K562 (cell line): ENCODE data around the gene ZBTB16. TPM values are rescaled to one million over a fixed set of nuclear protein-coding genes. Genes with fewer than 3 reads are reported as not detected.

Source experiments
- ATAC-seq: fragments of 200-7000 bp; cut with Tn5 transposase; 3 replicates; pipeline ENCODE4 v1.9.1; 2020; ENCODE audit warnings: moderate library complexity
- BruUV-seq: library from RNA; stranded (reverse); fragments of 400-500 nt; replicated peaks from 2 replicates; lab custom pipeline; 2021; lab: Mats Ljungman, UMichigan
- CTCF ChIA-PET: fragments of 300-600 bp; formaldehyde crosslinking; extraction: SDS; loops from one replicate; lab custom pipeline; 2021; ENCODE audit warnings: low intra/inter-chr PET ratio; lab: Yijun Ruan, JAX
- POLR2A ChIA-PET: fragments of 300-600, 350-650 bp; sonication (Branson Sonifier 250); formaldehyde crosslinking; extraction: SDS; loops from one replicate; lab custom pipeline; 2021; ENCODE audit warnings: antibody characterized with exemption, inconsistent platforms; lab: Yijun Ruan, JAX
- DNase-seq, 4 experiments: peaks; one replicate each; pipeline versions ENCODE4 v3.0.0 to v3.0.0-alpha.2; 2011 to 2018; ENCODE audit warnings: low spot score in 3 of 4, mixed read lengths in 3 of 4; ENCODE audit errors: extremely low read depth in 1 of 4
- FAIRE-seq: peaks from 2 replicates; lab custom pipeline; 2011; peaks lifted over from hg19 to GRCh38; lab: Jason Lieb, UNC
- H2AFZ ChIP-seq: 2 replicates; pipeline ENCODE4 v1.6.0; 2011; ENCODE audit warnings: low read depth, low read length, control low read depth, inconsistent platforms
- H3K27ac ChIP-seq: fragments of 200-600 bp; 3 replicates; pipeline ENCODE4 v1.8.0; 2011; ENCODE audit warnings: low read depth, mild to moderate bottlenecking, control low read depth, inconsistent platforms, low read length, moderate library complexity, mixed read lengths; ENCODE audit errors: extremely low read depth
- H3K27me3 ChIP-seq, 2 experiments: fragments of 300-600 bp in 1 of 2; 2 replicates in 1 of 2; 3 replicates in 1 of 2; pipeline versions ENCODE4 v1.6.0 to v1.8.0; 2011; ENCODE audit warnings: inconsistent platforms in 2 of 2, low read length in 2 of 2, mild to moderate bottlenecking in 1 of 2, mixed read lengths in 1 of 2, moderate library complexity in 1 of 2; ENCODE audit not compliant: control insufficient read depth in 2 of 2, insufficient read depth in 2 of 2
- H3K36me3 ChIP-seq: fragments of 300-600 bp; 3 replicates; pipeline ENCODE4 v1.8.0; 2011; ENCODE audit warnings: mild to moderate bottlenecking, low read length, inconsistent platforms; ENCODE audit not compliant: control insufficient read depth, insufficient read depth
- H3K4me1 ChIP-seq, 2 experiments: fragments of 200-600 bp in 1 of 2; replicated peaks in 1 of 2; 2 replicates in 1 of 2; 3 replicates in 1 of 2; pipeline versions ENCODE4 v1.5.1 to v1.8.0; 2011; ENCODE audit warnings: inconsistent platforms in 2 of 2, low read length in 2 of 2, mild to moderate bottlenecking in 1 of 2, mixed read lengths in 1 of 2, moderate library complexity in 1 of 2; ENCODE audit not compliant: control insufficient read depth in 2 of 2, insufficient read depth in 2 of 2
- H3K4me2 ChIP-seq: 2 replicates; pipeline ENCODE4 v1.6.1; 2011; ENCODE audit warnings: low read length, control low read depth, inconsistent platforms, mixed read lengths; ENCODE audit not compliant: insufficient read depth
- H3K4me3 ChIP-seq: fragments of 200-600 bp; sonication (generic), shearing (Covaris generic); 2 replicates; pipeline ENCODE4 v1.5.1; 2016; ENCODE audit warnings: control low read depth, inconsistent platforms
- H3K79me2 ChIP-seq: fragments of 200-600 bp; 3 replicates; pipeline ENCODE4 v1.8.0; 2011; ENCODE audit warnings: low read length, inconsistent platforms; ENCODE audit not compliant: control insufficient read depth, insufficient read depth
- H3K9ac ChIP-seq, 2 experiments: 2 replicates each; pipeline versions ENCODE4 v1.6.0 to v1.6.1; 2011; ENCODE audit warnings: low read depth in 2 of 2, low read length in 2 of 2, control low read depth in 1 of 2, inconsistent platforms in 1 of 2, mild to moderate bottlenecking in 1 of 2, mixed read lengths in 1 of 2; ENCODE audit not compliant: insufficient read depth in 1 of 2
- H3K9me1 ChIP-seq: one replicate; pipeline ENCODE4 v1.6.0; 2011; ENCODE audit warnings: inconsistent platforms, mild to moderate bottlenecking, low read length, moderate library complexity; ENCODE audit not compliant: control insufficient read depth, insufficient read depth
- H3K9me3 ChIP-seq: replicated peaks from 2 replicates; pipeline ENCODE4 v1.5.1; 2011; ENCODE audit warnings: low read depth, low read length, inconsistent platforms; ENCODE audit not compliant: control insufficient read depth, insufficient read depth
- H4K20me1 ChIP-seq: replicated peaks from 2 replicates; pipeline ENCODE4 v1.6.1; 2011; ENCODE audit warnings: low read length, inconsistent platforms, mixed read lengths; ENCODE audit not compliant: control insufficient read depth, insufficient read depth
- CBFA2T2 ChIP-seq: fragments of 450-650 bp; conservative IDR thresholded peaks from 2 replicates; pipeline ENCODE4 v1.6.1; 2017; ENCODE audit warnings: mild to moderate bottlenecking
- CBX3 ChIP-seq, 2 experiments: IDR thresholded peaks; 1 replicate in 1 of 2; 2 replicates in 1 of 2; pipeline ENCODE4 v1.6.1; 2012; ENCODE audit warnings: inconsistent platforms in 2 of 2, low read length in 2 of 2, borderline replicate concordance in 1 of 2, control low read depth in 1 of 2
- CREB3 ChIP-seq: fragments of 450-650 bp; conservative IDR thresholded peaks from 2 replicates; pipeline ENCODE4 v1.6.1; 2016; ENCODE audit warnings: missing genetic modification characterization, low read depth, mild to moderate bottlenecking, missing compliant biosample characterization, moderate library complexity
- TARDBP ChIP-seq: fragments of 450-650 bp; IDR thresholded peaks from 2 replicates; pipeline ENCODE4 v1.6.1; 2016
- XRCC5 ChIP-seq: fragments of 200-400 bp; formaldehyde crosslinking; IDR thresholded peaks from 2 replicates; pipeline ENCODE4 v1.6.1; 2017; ENCODE audit warnings: low read depth, mild to moderate bottlenecking, low read length
- ZBTB49 ChIP-seq: sonication (generic); formaldehyde crosslinking; IDR thresholded peaks from 2 replicates; pipeline ENCODE4 v1.8.0; 2022; ENCODE audit warnings: missing genetic modification reagents, mild to moderate bottlenecking, borderline replicate concordance
- WGBS: fragments of 100-300 bp; shearing (Covaris generic); methylation state at CpG from one replicate; pipeline ENCODE4 v1.1.6; 2016; ENCODE audit warnings: low coverage, mixed read lengths; ENCODE audit not compliant: insufficient coverage; ENCODE audit errors: missing lambda C conversion rate; 5-methylcytosine and 5-hydroxymethylcytosine counted together
- in situ Hi-C: fragments of 300-500 bp; cut with MboI; formaldehyde crosslinking; loops from 4 replicates; pipeline ENCODE4 v1.15.0; 2018; ENCODE audit warnings: inconsistent platforms, mixed read lengths
- intact Hi-C: fragments of 100-400 bp; cut with micrococcal nuclease; formaldehyde crosslinking; loops from 2 replicates; pipeline ENCODE4 v1.14.2; 2022
- polyA plus RNA-seq, 8 experiments: library from polyadenylated mRNA; depleted of rRNA in 4 of 8; stranded (reverse) in 5 of 8; unstranded in 3 of 8; fragments of >200 nt; fragmentation: Nextera tagmentation in 2 of 8; fragmentation: Illumina TruSeq in 1 of 8; extraction: Ambion mirVana in 2 of 8; extraction: Trizol in 1 of 8; gene quantifications; 2 replicates each; pipeline versions ENCODE4 v1.2.1 to v1.2.3, GENCODE V29; 2011 to 2014; ENCODE audit warnings: inconsistent platforms in 1 of 8, missing spikeins in 1 of 8
- total RNA-seq, 7 experiments: library from RNA; depleted of rRNA in 6 of 7; stranded (reverse); fragments of >200 nt in 6 of 7; fragmentation: Illumina TruSeq in 2 of 7; extraction: Trizol in 2 of 7; gene quantifications; 2 replicates each; pipeline versions ENCODE4 v1.2.1 to v1.2.3, GENCODE V29; 2011 to 2021; ENCODE audit warnings: low replicate concordance in 1 of 7

ZBTB16 gene
- total and polyA plus RNA-seq, 9 of the 15 experiments (the other 6 are each of a cell fraction or from before 2014, with no cell fraction given), result 0.06 to 0.40 (median 0.24) TPM; not detected in 4

GRCh38 chr11:114191893-114192292, 132.4 kb downstream of the ZBTB16 start:
- Histone ChIP-seq H3K9me1 (no peaks in the 10 kb centered on the region), H3K9ac (no peak overlapping the region), H3K4me1 (peaks cover 0 to 3% of the 10 kb centered on the region in 2 experiments; a peak in 2 of 5 replicates), H3K27me3 (no peaks in the 10 kb centered on the region), H3K9me3 (peaks cover 3% of the 10 kb centered on the region), H3K79me2 (no peaks in the 10 kb centered on the region), H3K36me3 (no peaks in the 10 kb centered on the region), H2AFZ (no peak overlapping the region), H4K20me1 (no peaks in the 10 kb centered on the region), H3K4me3 (no peak overlapping the region), H3K4me2 (no peak overlapping the region), H3K27ac (no peak overlapping the region)
- 39% methylated on average over 2 of the region's 2 CpGs for WGBS
- BruUV-seq, result no TSS peak
- CTCF ChIA-PET, result no interaction called here
- FAIRE-seq (no peak), DNase-seq (no peak), ATAC-seq (no peak)
- in situ Hi-C loops, result no loop called here
- TF ChIP-seq CREB3 (no peak), CBX3 (IDR thresholded peaks at IDR 0.05; ENCODE audit: borderline replicate concordance in 1 of 2, low read length in 2 of 2) (peak in 1 of 2 experiments; percentile 39; a peak in 1 of 3 replicates), CBFA2T2 (no peak), ZBTB49 (CRISPR knock-in tag) (no peak), XRCC5 (no peak), TARDBP (no peak)
- POLR2A ChIA-PET, result interaction anchor here (0.8 to 2.8 kb wide), 3 partner anchors 9 to 18 kb away, joined by 3 to 14 read pairs (median 5); no protein-coding TSS in a partner anchor
- intact Hi-C loops, result loop anchor here (10.0 kb wide), 1 partner anchor 197 kb away; no protein-coding TSS in a partner anchor
